Panc1 (cell line): ENCODE data around the gene EED.

Experiments
- CTCF ChIP-seq: fragments of 450-650 bp; IDR thresholded peaks from 2 replicates; pipeline ENCODE4 v1.5.1; 2017; ENCODE audit warnings: mild to moderate bottlenecking
- POLR2AphosphoS5 ChIP-seq: IDR thresholded peaks from 2 replicates; pipeline ENCODE4 v1.6.1; 2012; ENCODE audit warnings: mild to moderate bottlenecking, low read depth, low read length, moderate library complexity
- REST ChIP-seq, 2 experiments: IDR thresholded peaks; 2 replicates each; pipeline ENCODE4 v1.6.1; 2011 to 2012; ENCODE audit warnings: low read depth in 2 of 2, control low read depth in 1 of 2, low read length in 1 of 2, mild to moderate bottlenecking in 1 of 2, moderate library complexity in 1 of 2; ENCODE audit not compliant: insufficient read depth in 1 of 2
- SIN3A ChIP-seq: IDR thresholded peaks from 2 replicates; pipeline ENCODE4 v1.6.1; 2012; ENCODE audit warnings: low read depth, mild to moderate bottlenecking, low read length, moderate library complexity, borderline replicate concordance; ENCODE audit not compliant: insufficient read depth

GRCh38 chr11:86262387-86262786 is 17.8 kb downstream of the EED start:
- TF ChIP-seq CTCF: no peak
- TF ChIP-seq POLR2AphosphoS5: no peak
- no peak for TF ChIP-seq REST (IDR thresholded peaks at IDR 0.05; ENCODE audit: insufficient read depth in 1 of 2, low read depth in 2 of 2, low read length in 1 of 2)
- TF ChIP-seq SIN3A: no peak
